Adipocyte (in vitro differentiated cells): ENCODE results near the gene NUTM2D.
"Not testable (repeated sequence)": the region's sequence is repeated elsewhere in the genome, so short reads cannot be mapped to it uniquely, and the experiment has no call there.

Experiments
- DNase-seq: peaks from one replicate; pipeline ENCODE4 v3.0.0-alpha.2; 2015; ENCODE audit warnings: low read depth
- H3K27me3 ChIP-seq: replicated peaks from 2 replicates; pipeline ENCODE4 v1.7.0; 2013; ENCODE audit warnings: mild to moderate bottlenecking, low read length, moderate library complexity; ENCODE audit not compliant: control insufficient read depth, insufficient read depth
- H3K36me3 ChIP-seq: 2 replicates; pipeline ENCODE4 v1.7.0; 2013; ENCODE audit warnings: low read length, mild to moderate bottlenecking, moderate library complexity; ENCODE audit not compliant: control insufficient read depth, insufficient read depth, severe bottlenecking
- H3K4me1 ChIP-seq: 2 replicates; pipeline ENCODE4 v1.7.0; 2013; ENCODE audit warnings: mild to moderate bottlenecking, low read length, moderate library complexity; ENCODE audit not compliant: control insufficient read depth, insufficient read depth
- H3K4me3 ChIP-seq: 2 replicates; pipeline ENCODE4 v1.7.0; 2013; ENCODE audit warnings: mild to moderate bottlenecking, low read length, moderate library complexity
- H3K9ac ChIP-seq: 2 replicates; pipeline ENCODE4 v1.7.0; 2013; ENCODE audit warnings: mild to moderate bottlenecking, low read length, moderate library complexity
- H3K9me3 ChIP-seq: 2 replicates; pipeline ENCODE4 v1.7.0; 2013; ENCODE audit warnings: mild to moderate bottlenecking, low read length, moderate library complexity; ENCODE audit not compliant: control insufficient read depth

NUTM2D gene

GRCh38 chr10:87357444-87357843, at the start of gene NUTM2D:
Gene NUTM2D, plus strand, starts transcription at chr10:87357744. Its CDS starts 522 bp downstream, at chr10:87358266.
- not testable (repeated sequence) for H3K36me3 ChIP-seq, H3K4me3 ChIP-seq, H3K9me3 ChIP-seq, DNase-seq, H3K9ac ChIP-seq, H3K4me1 ChIP-seq, H3K27me3 ChIP-seq

- H3K9ac ChIP-seq, H3K27me3 ChIP-seq, H3K9me3 ChIP-seq, DNase-seq, H3K36me3 ChIP-seq, H3K4me3 ChIP-seq, H3K4me1 ChIP-seq: not testable (repeated sequence)
These were observed 48.8 kb upstream of the NUTM2D start for GRCh38 chr10:87308702-87309101.

- not testable (repeated sequence) for H3K36me3 ChIP-seq, H3K4me1 ChIP-seq, H3K9me3 ChIP-seq, DNase-seq, H3K27me3 ChIP-seq, H3K4me3 ChIP-seq, H3K9ac ChIP-seq
These were observed 47.9 kb upstream of the NUTM2D start for GRCh38 chr10:87309657-87310056.

- not testable (repeated sequence) for H3K27me3 ChIP-seq, H3K9me3 ChIP-seq, DNase-seq, H3K4me1 ChIP-seq, H3K9ac ChIP-seq, H3K36me3 ChIP-seq, H3K4me3 ChIP-seq
These were observed 46.0 kb upstream of the NUTM2D start for GRCh38 chr10:87311521-87311920.

- H3K9ac ChIP-seq, H3K27me3 ChIP-seq, H3K4me1 ChIP-seq, DNase-seq, H3K9me3 ChIP-seq, H3K36me3 ChIP-seq, H3K4me3 ChIP-seq: not testable (repeated sequence)
These were observed 43.7 kb upstream of the NUTM2D start for GRCh38 chr10:87313649-87314359.

- H3K4me3 ChIP-seq, H3K9me3 ChIP-seq, H3K9ac ChIP-seq, H3K27me3 ChIP-seq, H3K4me1 ChIP-seq, DNase-seq, H3K36me3 ChIP-seq: not testable (repeated sequence)
These were observed 43.1 kb upstream of the NUTM2D start for GRCh38 chr10:87314360-87314973.

- H3K9me3 ChIP-seq, H3K4me1 ChIP-seq, H3K36me3 ChIP-seq, H3K4me3 ChIP-seq, H3K9ac ChIP-seq, DNase-seq, H3K27me3 ChIP-seq: not testable (repeated sequence)
These were observed 36.0 kb upstream of the NUTM2D start for GRCh38 chr10:87321505-87321904.

GRCh38 chr10:87324559-87324958, 33.0 kb upstream of the NUTM2D start:
- not testable (repeated sequence) for H3K4me1 ChIP-seq, H3K9ac ChIP-seq, H3K36me3 ChIP-seq, H3K9me3 ChIP-seq, DNase-seq, H3K27me3 ChIP-seq, H3K4me3 ChIP-seq

GRCh38 chr10:87327958-87328357, 29.6 kb upstream of the NUTM2D start:
- H3K9ac ChIP-seq, H3K4me1 ChIP-seq, H3K36me3 ChIP-seq, H3K9me3 ChIP-seq, H3K27me3 ChIP-seq, H3K4me3 ChIP-seq: not testable (repeated sequence)
- peak; percentile 22 for DNase-seq

GRCh38 chr10:87329131-87329530, 28.4 kb upstream of the NUTM2D start:
- not testable (repeated sequence) for DNase-seq, H3K36me3 ChIP-seq

GRCh38 chr10:87332687-87333086, 24.9 kb upstream of the NUTM2D start:
- DNase-seq, result not testable (repeated sequence)

More at GRCh38 chr10:87329131-87329530, 28.4 kb upstream of the NUTM2D start:
- not testable (repeated sequence) for H3K9me3 ChIP-seq, H3K4me3 ChIP-seq, H3K4me1 ChIP-seq, H3K27me3 ChIP-seq, H3K9ac ChIP-seq

GRCh38 chr10:87340411-87340810, 17.1 kb upstream of the NUTM2D start:
- H3K36me3 ChIP-seq, H3K27me3 ChIP-seq, H3K9ac ChIP-seq, H3K4me1 ChIP-seq, H3K9me3 ChIP-seq: not testable (repeated sequence)
- peak overlapping the region; percentile 54 for H3K4me3 ChIP-seq
- peak; percentile 25 for DNase-seq

More at GRCh38 chr10:87332687-87333086, 24.9 kb upstream of the NUTM2D start:
- not testable (repeated sequence) for H3K4me1 ChIP-seq, H3K27me3 ChIP-seq, H3K9me3 ChIP-seq, H3K4me3 ChIP-seq, H3K9ac ChIP-seq
- H3K36me3 ChIP-seq, result peaks cover 12% of the 10 kb centered on the region
